Activated CD4-positive, alpha-beta memory T cell treated with anti-CD3 and anti-CD28 coated beads, Interleukin-2, amount 10 ng/mL, durations not matched to agents 7 days and 5 days (primary cell): ENCODE measurements around the gene AGAP1. TPM values are rescaled to one million over a fixed set of nuclear protein-coding genes. Genes with fewer than 3 reads are reported as not detected.

ENCODE experiments used
- CTCF ChIA-PET: fragments of 350-600 bp; sonication (Branson Sonifier 250); formaldehyde crosslinking; loops from one replicate; lab custom pipeline; 2021; ENCODE audit warnings: antibody characterized with exemption, inconsistent platforms; lab: Charles Lee
- POLR2A ChIA-PET: fragments of 350-600 bp; sonication (Branson Sonifier 250); formaldehyde crosslinking; loops from one replicate; lab custom pipeline; 2021; ENCODE audit warnings: antibody characterized with exemption; lab: Charles Lee
- DNase-seq: peaks from one replicate; pipeline ENCODE4 v3.0.0-alpha.2; 2020
- H3K27ac Mint-ChIP-seq: one replicate; pipeline ENCODE4 v1.8.0; 2021; ENCODE audit warnings: mild to moderate bottlenecking, mixed read lengths
- H3K27me3 Mint-ChIP-seq: one replicate; pipeline ENCODE4 v1.8.0; 2021; ENCODE audit warnings: mixed read lengths
- H3K36me3 Mint-ChIP-seq: one replicate; pipeline ENCODE4 v1.8.0; 2021; ENCODE audit warnings: low read depth, mixed read lengths
- H3K4me1 Mint-ChIP-seq: one replicate; pipeline ENCODE4 v1.8.0; 2021; ENCODE audit warnings: mixed read lengths
- H3K4me3 Mint-ChIP-seq: one replicate; pipeline ENCODE4 v1.8.0; 2021; ENCODE audit warnings: mild to moderate bottlenecking, mixed read lengths
- H3K9me3 Mint-ChIP-seq: one replicate; pipeline ENCODE4 v1.8.0; 2021; ENCODE audit warnings: mixed read lengths
- total RNA-seq, 2 experiments: library from RNA; stranded (reverse); gene quantifications; one replicate each; pipeline ENCODE4 v1.2.3, GENCODE V29; 2021

Gene AGAP1
- total RNA-seq, 2 experiments from 2014 or later: 1.1 to 1.2 TPM

- no peaks in the 10 kb centered on the region for H3K27me3 Mint-ChIP-seq
Measured at GRCh38 chr2:235839226-235839625, 345.4 kb downstream of the AGAP1 start.

GRCh38 chr2:235839974-235840373 is 346.1 kb downstream of the AGAP1 start:
- Mint-ChIP-seq H3K4me1 (no peaks in the 10 kb centered on the region), H3K9me3 (no peaks in the 10 kb centered on the region), H3K4me3 (no peak overlapping the region), H3K27me3 (no peaks in the 10 kb centered on the region), H3K36me3 (no peaks in the 10 kb centered on the region), H3K27ac (no peak overlapping the region)
- ChIA-PET CTCF (no interaction called here), POLR2A (no interaction called here)
- no peak for DNase-seq

More at GRCh38 chr2:235839226-235839625, 345.4 kb downstream of the AGAP1 start:
- Mint-ChIP-seq H3K4me1 (no peaks in the 10 kb centered on the region), H3K36me3 (no peaks in the 10 kb centered on the region), H3K4me3 (no peak overlapping the region), H3K9me3 (no peaks in the 10 kb centered on the region), H3K27ac (no peak overlapping the region)
- POLR2A ChIA-PET: no interaction called here
- no peak for DNase-seq
- CTCF ChIA-PET: no interaction called here

GRCh38 chr2:235841863-235842262 is 348.0 kb downstream of the AGAP1 start:
- H3K4me1 Mint-ChIP-seq: no peaks in the 10 kb centered on the region

GRCh38 chr2:235842941-235843340 is 349.1 kb downstream of the AGAP1 start:
- POLR2A ChIA-PET: no interaction called here
- DNase-seq: no peak
- no peak overlapping the region for H3K4me3 Mint-ChIP-seq
- H3K9me3 Mint-ChIP-seq: no peaks in the 10 kb centered on the region
- H3K27me3 Mint-ChIP-seq: no peaks in the 10 kb centered on the region
- CTCF ChIA-PET: no interaction called here
- no peaks in the 10 kb centered on the region for H3K4me1 Mint-ChIP-seq
- no peaks in the 10 kb centered on the region for H3K36me3 Mint-ChIP-seq
- H3K27ac Mint-ChIP-seq: no peak overlapping the region

More at GRCh38 chr2:235841863-235842262, 348.0 kb downstream of the AGAP1 start:
- Mint-ChIP-seq H3K36me3 (no peaks in the 10 kb centered on the region), H3K27me3 (no peaks in the 10 kb centered on the region), H3K4me3 (no peak overlapping the region), H3K27ac (no peak overlapping the region), H3K9me3 (no peaks in the 10 kb centered on the region)
- DNase-seq: no peak
- ChIA-PET POLR2A (no interaction called here), CTCF (no interaction called here)

DNA sequence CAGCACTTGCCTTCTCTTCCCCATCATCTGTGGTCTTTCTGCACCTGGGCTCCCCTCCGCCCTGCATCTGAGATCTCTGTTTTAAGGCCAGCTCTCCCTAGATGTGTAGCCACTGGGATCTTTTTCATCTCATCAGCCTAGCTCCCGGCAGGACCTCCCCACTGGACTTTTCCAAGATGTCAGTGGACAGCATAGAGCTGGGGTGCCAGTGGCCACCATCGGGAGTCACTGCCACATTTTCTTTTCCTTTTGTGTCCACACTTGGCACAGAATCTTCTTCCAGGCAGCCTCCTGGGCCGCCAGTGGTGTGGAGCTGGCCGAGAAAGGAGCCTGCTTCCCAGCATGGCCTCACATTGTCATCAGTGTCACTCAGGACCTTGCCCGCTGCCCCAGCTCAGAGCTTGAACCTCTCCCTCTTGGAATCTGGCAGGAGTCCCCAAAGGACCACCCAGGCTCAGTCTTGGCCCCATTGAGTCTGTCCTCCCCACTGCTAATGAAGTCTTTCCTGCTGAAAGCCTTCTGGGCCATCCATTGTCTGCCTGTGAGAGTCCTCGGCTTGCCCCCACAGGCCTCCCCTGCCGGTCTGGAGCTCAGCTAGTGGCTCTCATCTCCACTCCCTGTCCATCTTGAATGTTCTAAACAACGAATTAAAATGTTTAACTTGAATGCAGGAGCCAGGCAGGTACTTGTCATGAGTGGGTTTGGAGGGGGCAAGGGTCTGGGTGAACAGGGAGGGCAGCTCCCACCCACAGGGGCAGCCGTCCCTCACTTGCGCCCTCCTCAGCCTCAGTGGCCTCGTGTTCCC is 349.9 kb downstream of the AGAP1 start:
- no peak for DNase-seq
- H3K9me3 Mint-ChIP-seq: no peaks in the 10 kb centered on the region
- H3K4me3 Mint-ChIP-seq: no peak overlapping the region
- CTCF ChIA-PET: no interaction called here
- H3K27me3 Mint-ChIP-seq: no peaks in the 10 kb centered on the region
- POLR2A ChIA-PET: no interaction called here
- no peaks in the 10 kb centered on the region for H3K36me3 Mint-ChIP-seq
- H3K27ac Mint-ChIP-seq: no peak overlapping the region
- H3K4me1 Mint-ChIP-seq: no peaks in the 10 kb centered on the region

- no peak for DNase-seq
- Mint-ChIP-seq H3K27ac (no peak overlapping the region), H3K9me3 (no peaks in the 10 kb centered on the region), H3K4me3 (no peak overlapping the region), H3K4me1 (no peaks in the 10 kb centered on the region), H3K27me3 (no peaks in the 10 kb centered on the region), H3K36me3 (no peaks in the 10 kb centered on the region)
- POLR2A ChIA-PET: no interaction called here
- CTCF ChIA-PET: no interaction called here
Measured at GRCh38 chr2:235844561-235844960, 350.7 kb downstream of the AGAP1 start.

DNA sequence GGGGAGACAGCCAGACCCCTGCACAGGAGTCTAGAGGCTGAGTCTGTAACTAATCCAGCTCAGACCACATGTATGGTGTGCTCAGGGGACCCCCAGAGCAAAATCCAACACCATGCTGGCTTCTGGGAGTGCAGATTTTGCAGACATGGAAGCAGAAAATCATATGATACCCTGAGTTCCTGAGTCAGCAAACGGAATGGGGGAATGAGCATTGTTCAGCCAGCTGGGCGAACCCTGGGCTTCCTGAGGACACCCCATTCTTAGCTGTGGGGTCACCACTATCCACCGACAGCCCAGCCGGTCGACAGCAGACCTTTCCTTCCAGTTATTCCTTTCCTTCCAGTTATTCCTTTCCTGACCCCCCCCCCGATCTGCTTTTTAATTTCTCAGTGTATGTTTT is 351.4 kb downstream of the AGAP1 start:
- Mint-ChIP-seq H3K4me3 (no peak overlapping the region), H3K27me3 (no peaks in the 10 kb centered on the region), H3K4me1 (no peaks in the 10 kb centered on the region), H3K27ac (no peak overlapping the region), H3K36me3 (no peaks in the 10 kb centered on the region), H3K9me3 (no peaks in the 10 kb centered on the region)
- ChIA-PET POLR2A (no interaction called here), CTCF (no interaction called here)
- no peak for DNase-seq

DNA sequence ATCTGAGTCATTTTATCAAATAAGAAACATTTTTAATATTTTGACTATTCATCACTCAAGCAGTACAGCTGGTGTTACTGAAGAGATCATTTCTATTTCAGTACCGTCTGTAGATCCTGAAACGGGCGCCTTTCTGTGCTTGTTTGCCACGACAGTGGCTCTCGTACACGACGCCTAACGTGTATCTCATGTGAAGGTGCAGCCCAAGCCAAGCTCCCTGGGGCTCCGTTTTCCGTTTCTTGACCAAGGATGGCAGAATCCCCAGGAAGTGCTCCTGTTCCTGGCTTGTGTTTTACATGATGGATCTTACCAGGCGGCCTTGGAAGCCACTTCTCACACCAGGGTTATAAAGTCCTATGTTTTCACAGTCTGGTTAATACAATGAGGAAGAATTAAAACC is 353.7 kb downstream of the AGAP1 start:
- Mint-ChIP-seq H3K9me3 (no peaks in the 10 kb centered on the region), H3K36me3 (no peaks in the 10 kb centered on the region)

GRCh38 chr2:235848055-235848454 is 354.2 kb downstream of the AGAP1 start:
- Mint-ChIP-seq H3K36me3 (no peaks in the 10 kb centered on the region), H3K27me3 (no peaks in the 10 kb centered on the region), H3K9me3 (no peaks in the 10 kb centered on the region), H3K4me3 (no peak overlapping the region), H3K4me1 (no peaks in the 10 kb centered on the region), H3K27ac (no peak overlapping the region)
- no peak for DNase-seq
- CTCF ChIA-PET: no interaction called here
- POLR2A ChIA-PET: no interaction called here

More for the DNA sequence above, 353.7 kb downstream of the AGAP1 start:
- no peak for DNase-seq
- CTCF ChIA-PET: no interaction called here
- Mint-ChIP-seq H3K27ac (no peak overlapping the region), H3K27me3 (no peaks in the 10 kb centered on the region), H3K4me1 (no peaks in the 10 kb centered on the region), H3K4me3 (no peak overlapping the region)
- POLR2A ChIA-PET: no interaction called here

DNA sequence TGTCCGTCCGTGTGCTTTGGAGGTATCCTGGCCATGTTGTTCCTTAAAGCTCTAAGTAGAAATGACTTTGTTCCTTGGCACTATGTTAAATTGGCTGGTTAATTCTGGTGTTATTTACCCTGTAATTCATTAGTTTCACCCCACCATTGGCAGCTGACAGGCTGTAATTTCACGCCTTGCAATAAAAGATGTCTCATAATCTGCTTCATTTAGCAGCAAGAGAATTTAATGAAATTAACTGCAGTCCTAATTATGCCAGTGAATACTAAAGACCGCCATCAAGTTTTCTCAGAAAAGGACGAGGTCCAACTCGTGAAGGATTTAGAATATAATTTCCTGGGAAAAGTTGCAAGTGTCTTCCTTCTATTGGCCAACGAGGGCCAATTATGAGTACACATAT is 355.1 kb downstream of the AGAP1 start:
- no peaks in the 10 kb centered on the region for H3K27me3 Mint-ChIP-seq
- DNase-seq: no peak
- H3K36me3 Mint-ChIP-seq: no peaks in the 10 kb centered on the region
- POLR2A ChIA-PET: no interaction called here
- no peak overlapping the region for H3K4me3 Mint-ChIP-seq
- CTCF ChIA-PET: no interaction called here
- no peaks in the 10 kb centered on the region for H3K4me1 Mint-ChIP-seq
- H3K9me3 Mint-ChIP-seq: no peaks in the 10 kb centered on the region
- no peak overlapping the region for H3K27ac Mint-ChIP-seq

DNA sequence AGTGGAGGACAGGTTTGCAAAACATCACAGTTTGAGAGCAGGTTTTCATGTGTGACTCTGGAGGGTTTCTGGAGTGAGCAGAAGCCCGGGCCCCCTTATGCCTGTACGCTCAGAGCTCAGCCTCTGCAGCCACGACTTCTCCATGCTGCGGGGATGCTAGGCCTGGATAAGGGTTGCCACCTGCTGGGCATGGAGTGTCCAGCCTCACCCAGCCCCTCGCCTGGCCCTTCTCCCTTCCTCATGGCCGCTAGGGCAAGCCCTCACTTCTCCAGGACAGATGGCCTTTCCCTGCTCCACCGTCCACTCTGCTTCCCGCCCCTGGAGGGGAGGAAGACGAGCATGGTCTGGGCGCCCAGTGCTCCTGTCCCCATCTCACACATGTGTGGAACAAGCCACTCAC is 355.6 kb downstream of the AGAP1 start:
- Mint-ChIP-seq H3K4me3 (no peak overlapping the region), H3K27me3 (no peaks in the 10 kb centered on the region), H3K27ac (no peak overlapping the region), H3K9me3 (no peaks in the 10 kb centered on the region), H3K4me1 (no peaks in the 10 kb centered on the region), H3K36me3 (no peaks in the 10 kb centered on the region)
- POLR2A ChIA-PET: no interaction called here
- DNase-seq: no peak
- CTCF ChIA-PET: no interaction called here

GRCh38 chr2:235850289-235850688 is 356.4 kb downstream of the AGAP1 start:
- Mint-ChIP-seq H3K9me3 (no peaks in the 10 kb centered on the region), H3K27me3 (no peaks in the 10 kb centered on the region), H3K36me3 (no peaks in the 10 kb centered on the region), H3K27ac (no peak overlapping the region), H3K4me3 (no peak overlapping the region), H3K4me1 (no peaks in the 10 kb centered on the region)
- DNase-seq: no peak
- CTCF ChIA-PET: no interaction called here
- POLR2A ChIA-PET: no interaction called here

DNA sequence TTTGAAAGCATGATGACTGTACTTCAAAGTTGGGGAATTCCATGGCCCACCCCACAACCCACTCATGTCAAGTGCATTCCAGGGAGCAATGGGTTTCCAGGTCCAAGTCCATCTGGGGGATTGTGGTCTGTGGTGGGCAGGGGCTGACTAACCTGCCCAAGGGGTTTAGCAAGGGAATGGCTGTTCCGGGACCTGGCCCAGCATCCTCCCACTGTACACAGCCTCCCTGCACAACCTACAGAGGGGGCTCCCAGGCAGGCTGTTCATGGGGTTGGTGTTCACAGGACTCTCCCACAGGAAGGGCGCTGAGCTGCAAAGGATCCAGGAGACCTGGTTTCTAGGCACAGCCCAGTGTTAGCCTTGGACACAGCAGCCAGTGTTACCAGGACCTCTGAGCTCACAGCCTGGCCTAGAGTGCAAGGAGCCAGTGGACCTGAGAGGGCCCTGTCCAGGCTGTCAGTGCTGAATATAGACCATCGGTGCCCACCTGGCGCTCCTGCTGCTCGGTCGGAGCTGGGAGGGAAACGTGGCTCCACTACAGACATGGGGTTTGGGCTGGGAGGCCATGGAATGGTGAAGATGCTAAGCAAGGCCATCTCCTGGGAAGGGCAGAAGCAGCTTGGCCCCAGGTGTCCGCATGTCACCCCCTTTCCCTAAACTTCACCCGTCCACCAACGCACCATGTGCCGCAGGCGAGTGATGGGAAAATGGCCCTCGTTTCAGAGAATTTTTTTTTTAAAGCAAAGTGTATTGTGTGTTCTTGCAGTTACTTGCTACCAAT is 357.1 kb downstream of the AGAP1 start:
- Mint-ChIP-seq H3K9me3 (no peaks in the 10 kb centered on the region), H3K4me1 (no peaks in the 10 kb centered on the region), H3K27ac (no peak overlapping the region), H3K27me3 (no peaks in the 10 kb centered on the region), H3K4me3 (no peak overlapping the region), H3K36me3 (no peaks in the 10 kb centered on the region)
- CTCF ChIA-PET: no interaction called here
- POLR2A ChIA-PET: no interaction called here
- DNase-seq: no peak
